Measurements from ENCODE around the gene PHLDB2.

The PHLDB2 gene

DNA sequence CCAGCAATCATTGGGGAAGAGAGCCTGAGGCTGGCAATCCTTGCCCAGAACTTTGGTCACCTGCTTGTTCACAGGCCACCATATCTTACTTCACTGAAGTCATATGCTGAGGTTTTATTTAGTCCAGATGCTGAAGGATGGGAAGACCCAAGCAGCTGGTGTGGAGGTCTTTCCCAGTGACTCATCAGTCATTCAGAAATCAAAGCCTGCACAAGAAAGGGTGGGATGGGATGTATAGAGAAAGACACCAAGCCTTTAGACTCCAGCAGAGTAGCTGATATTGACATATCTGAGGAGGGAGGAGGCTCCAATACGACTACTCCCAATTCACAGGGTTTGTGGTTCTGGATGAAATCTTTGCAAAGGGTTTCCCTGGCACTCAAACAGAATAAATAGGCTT lies 13.0 kb upstream of the PHLDB2 start:
- ChIA-PET POLR2A (no interaction called here), CTCF (interaction anchor here (0.7 to 1.7 kb wide), 5 partner anchors 10 to 130 kb away, joined by 3 to 6 read pairs (median 3); no protein-coding TSS in a partner anchor)
- TF ChIP-seq, protein P1, sequence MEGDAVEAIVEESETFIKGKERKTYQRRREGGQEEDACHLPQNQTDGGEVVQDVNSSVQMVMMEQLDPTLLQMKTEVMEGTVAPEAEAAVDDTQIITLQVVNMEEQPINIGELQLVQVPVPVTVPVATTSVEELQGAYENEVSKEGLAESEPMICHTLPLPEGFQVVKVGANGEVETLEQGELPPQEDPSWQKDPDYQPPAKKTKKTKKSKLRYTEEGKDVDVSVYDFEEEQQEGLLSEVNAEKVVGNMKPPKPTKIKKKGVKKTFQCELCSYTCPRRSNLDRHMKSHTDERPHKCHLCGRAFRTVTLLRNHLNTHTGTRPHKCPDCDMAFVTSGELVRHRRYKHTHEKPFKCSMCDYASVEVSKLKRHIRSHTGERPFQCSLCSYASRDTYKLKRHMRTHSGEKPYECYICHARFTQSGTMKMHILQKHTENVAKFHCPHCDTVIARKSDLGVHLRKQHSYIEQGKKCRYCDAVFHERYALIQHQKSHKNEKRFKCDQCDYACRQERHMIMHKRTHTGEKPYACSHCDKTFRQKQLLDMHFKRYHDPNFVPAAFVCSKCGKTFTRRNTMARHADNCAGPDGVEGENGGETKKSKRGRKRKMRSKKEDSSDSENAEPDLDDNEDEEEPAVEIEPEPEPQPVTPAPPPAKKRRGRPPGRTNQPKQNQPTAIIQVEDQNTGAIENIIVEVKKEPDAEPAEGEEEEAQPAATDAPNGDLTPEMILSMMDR (IDR thresholded peaks at IDR 0.05; ENCODE audit: insufficient read depth, low read length, missing control alignments) = no peak
- no peak for DNase-seq (ENCODE audit: low read depth, low spot score)
- H3K4me3 ChIP-seq (ENCODE audit: low read depth, low read length) = no peak overlapping the region

DNA sequence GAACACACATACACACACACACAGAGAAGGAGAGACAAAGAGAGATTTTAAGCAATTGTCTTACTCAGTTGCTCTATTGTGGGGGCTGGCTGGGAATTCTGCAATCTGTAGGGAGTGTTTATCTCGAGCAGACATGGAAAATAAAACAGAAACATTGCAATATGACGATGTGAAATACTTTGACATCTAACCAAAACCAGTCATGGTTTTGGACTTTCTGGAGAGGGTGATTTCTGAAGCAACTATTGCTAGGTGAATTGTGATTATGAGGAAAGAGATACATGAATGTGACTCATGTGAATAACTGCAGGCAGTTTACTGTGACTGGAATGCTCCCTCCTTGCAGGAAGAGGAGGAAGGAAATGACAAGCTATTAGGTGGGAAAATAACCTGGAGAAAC lies 12.3 kb upstream of the PHLDB2 start:
- no peak overlapping the region for H3K4me3 ChIP-seq (ENCODE audit: low read depth, low read length)
- TF ChIP-seq, protein P1 (IDR thresholded peaks at IDR 0.05; ENCODE audit: insufficient read depth, low read length, missing control alignments) = no peak
- ChIA-PET POLR2A (interaction anchor here (0.8 kb wide), 1 partner anchor 252 kb away, joined by 3 read pairs; no protein-coding TSS in a partner anchor), CTCF (interaction anchor here (0.7 to 1.7 kb wide), 6 partner anchors 11 to 131 kb away, joined by 3 to 6 read pairs (median 4); partner anchors contain the start of gene PHLDB2)
- DNase-seq (ENCODE audit: low read depth, low spot score) = no peak

DNA sequence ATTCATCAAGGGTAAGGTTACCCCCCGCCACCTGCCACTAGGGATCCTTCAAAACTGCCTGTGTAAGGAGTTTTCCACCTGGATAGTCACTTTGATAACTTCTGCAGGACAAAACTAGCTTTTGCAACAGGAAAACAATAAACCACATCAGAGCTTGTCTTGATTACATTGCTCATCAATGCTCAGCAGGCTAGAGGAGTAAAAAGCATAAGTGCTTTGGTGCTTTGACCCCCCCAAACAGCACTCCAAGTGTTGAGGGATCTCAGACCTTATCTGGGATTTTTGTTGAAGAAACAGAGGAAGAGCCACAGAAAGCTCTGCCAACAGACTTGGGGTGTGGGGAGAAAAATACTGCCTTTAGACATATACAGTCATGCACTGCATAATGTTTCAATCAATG lies 10.8 kb upstream of the PHLDB2 start:
- POLR2A ChIA-PET = no interaction called here
- H3K4me3 ChIP-seq (ENCODE audit: low read depth, low read length) = no peak overlapping the region
- CTCF ChIA-PET = interaction anchor here (1.4 to 4.7 kb wide), 3 partner anchors 10 to 165 kb away, joined by 5 to 33 read pairs (median 6); partner anchors contain the start of gene PHLDB2
- TF ChIP-seq, protein P1 (IDR thresholded peaks at IDR 0.05; ENCODE audit: insufficient read depth, low read length, missing control alignments) = no peak
- no peak for DNase-seq (ENCODE audit: low read depth, low spot score)

DNA sequence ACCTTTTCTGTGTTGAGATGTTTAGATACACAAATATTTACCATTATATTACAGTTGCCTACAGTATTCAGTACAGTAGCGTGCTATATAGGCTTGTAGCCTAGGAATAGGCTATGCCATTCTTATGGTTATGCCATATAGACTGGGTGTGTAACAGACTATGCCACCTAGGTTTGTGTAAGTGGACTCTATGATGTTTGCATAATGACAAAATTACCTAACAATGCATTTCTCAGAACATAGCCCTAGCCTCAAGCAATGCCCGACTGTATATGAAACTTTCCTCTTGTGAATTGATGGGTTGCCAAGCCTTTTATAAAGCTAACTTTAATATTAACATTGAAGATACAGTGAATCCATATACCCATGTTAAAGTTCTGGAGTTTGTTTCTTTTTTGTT lies 10.3 kb upstream of the PHLDB2 start:
- ChIA-PET POLR2A (no interaction called here), CTCF (interaction anchor here (1.2 to 4.7 kb wide), 5 partner anchors 10 to 165 kb away, joined by 3 to 33 read pairs (median 6); partner anchors contain the start of gene PHLDB2)
- no peak for DNase-seq (ENCODE audit: low read depth, low spot score)
- no peak overlapping the region for H3K4me3 ChIP-seq (ENCODE audit: low read depth, low read length)
- TF ChIP-seq, protein P1 (IDR thresholded peaks at IDR 0.05; ENCODE audit: insufficient read depth, low read length, missing control alignments) = no peak

DNA sequence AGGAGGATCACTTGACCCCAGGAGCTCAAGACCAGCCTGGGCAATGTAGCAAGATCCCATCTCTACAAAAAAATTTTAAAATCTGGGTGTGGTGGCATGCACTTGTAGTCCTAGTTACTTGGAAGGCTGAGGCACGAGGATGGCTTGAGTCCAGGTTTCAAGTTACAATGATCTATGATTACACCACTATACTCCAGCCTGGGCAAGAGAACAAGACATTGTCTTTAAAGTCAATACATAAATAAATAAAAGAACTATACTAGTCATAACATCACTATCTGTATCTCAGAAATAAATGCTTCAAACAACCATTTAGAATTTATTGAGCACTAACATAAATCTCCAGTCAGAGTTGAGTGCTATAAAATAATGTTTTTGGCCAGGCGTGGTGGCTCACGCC lies 8.5 kb upstream of the PHLDB2 start:
- ChIA-PET POLR2A (no interaction called here), CTCF (interaction anchor here (2.2 to 4.7 kb wide), 2 partner anchors 10 to 134 kb away, joined by 7 to 33 read pairs; no protein-coding TSS in a partner anchor)

DNA sequence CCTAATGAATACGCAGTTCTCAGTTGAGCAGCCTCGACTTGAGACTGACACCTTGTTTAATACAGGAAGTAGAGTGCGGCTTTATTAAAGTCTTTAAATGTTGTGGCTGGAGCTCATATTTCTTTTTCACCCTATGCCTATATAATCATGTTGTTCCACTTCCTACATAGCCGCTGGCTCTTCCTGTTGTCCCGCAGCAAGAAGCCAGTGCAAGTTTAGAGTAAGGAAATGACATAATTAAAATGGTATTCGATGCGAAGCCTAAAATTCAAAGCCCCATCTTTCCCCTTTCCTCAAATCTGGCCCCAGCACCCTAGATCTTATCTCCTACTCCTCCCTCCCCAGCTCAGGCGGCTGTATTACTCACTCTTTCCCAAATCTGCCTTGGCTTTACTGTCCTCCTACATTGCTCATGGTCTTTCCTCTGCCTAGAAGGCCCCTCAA lies 7.5 kb upstream of the PHLDB2 start:
- CTCF ChIA-PET = interaction anchor here (0.7 to 4.7 kb wide), 3 partner anchors 8 to 135 kb away, joined by 3 to 33 read pairs (median 4); no protein-coding TSS in a partner anchor
- TF ChIP-seq, protein P1 (IDR thresholded peaks at IDR 0.05; ENCODE audit: insufficient read depth, low read length, missing control alignments) = no peak
- no peak overlapping the region for H3K4me3 ChIP-seq (ENCODE audit: low read depth, low read length)
- DNase-seq (ENCODE audit: low read depth, low spot score) = no peak
- POLR2A ChIA-PET = interaction anchor here (1.0 to 1.2 kb wide), 2 partner anchors 9 to 48 kb away, joined by 5 read pairs; no protein-coding TSS in a partner anchor

More for the DNA sequence above, 8.5 kb upstream of the PHLDB2 start:
- no peak for DNase-seq (ENCODE audit: low read depth, low spot score)
- TF ChIP-seq, protein P1 (IDR thresholded peaks at IDR 0.05; ENCODE audit: insufficient read depth, low read length, missing control alignments) = no peak
- no peak overlapping the region for H3K4me3 ChIP-seq (ENCODE audit: low read depth, low read length)

Data from AG04449 (cell line).